NCI-H69 (cell line): Measurements from ENCODE around the gene ZNF236.

Experiments used
- DNase-seq: peaks from one replicate; lab custom pipeline; 2025; lab: John Stamatoyannopoulos, UW

Gene ZNF236

GRCh38 chr18:76821356-76821874 lies 942 bp upstream of the ZNF236 start:
- peak; percentile 72 for DNase-seq

- DNase-seq = peak; percentile 91
Measured at GRCh38 chr18:76821875-76822505, 367 bp upstream of the ZNF236 start.

- no peak for DNase-seq
Measured at GRCh38 chr18:76823161-76823538, 793 bp downstream of the ZNF236 start.

- peak; percentile 42 for DNase-seq
Measured at GRCh38 chr18:76823587-76824011, 1.2 kb downstream of the ZNF236 start.

GRCh38 chr18:76824145-76824676 lies 1.9 kb downstream of the ZNF236 start:
- peak; percentile 48 for DNase-seq

GRCh38 chr18:76824754-76825153 lies 2.4 kb downstream of the ZNF236 start:
- no peak for DNase-seq

- DNase-seq = no peak
Measured at GRCh38 chr18:76827205-76828200, 5.1 kb downstream of the ZNF236 start.

- no peak for DNase-seq
Measured at GRCh38 chr18:76834379-76834778, 12.0 kb downstream of the ZNF236 start.

GRCh38 chr18:76835380-76835779 lies 13.0 kb downstream of the ZNF236 start:
- no peak for DNase-seq

GRCh38 chr18:76837071-76837470 lies 14.7 kb downstream of the ZNF236 start:
- DNase-seq = no peak

GRCh38 chr18:76838182-76838581 lies 15.8 kb downstream of the ZNF236 start:
- no peak for DNase-seq

GRCh38 chr18:76839086-76839794 lies 16.9 kb downstream of the ZNF236 start:
- no peak for DNase-seq

- no peak for DNase-seq
Measured at GRCh38 chr18:76842837-76843530, 20.6 kb downstream of the ZNF236 start.

GRCh38 chr18:76844144-76844543 lies 21.8 kb downstream of the ZNF236 start:
- DNase-seq = no peak

- DNase-seq = no peak
Measured at GRCh38 chr18:76844742-76845477, 22.6 kb downstream of the ZNF236 start.

- DNase-seq = no peak
Measured at GRCh38 chr18:76846217-76846616, 23.9 kb downstream of the ZNF236 start.

- DNase-seq = peak; percentile 26
Measured at GRCh38 chr18:76847916-76848315, 25.6 kb downstream of the ZNF236 start.

- no peak for DNase-seq
Measured at GRCh38 chr18:76850112-76850511, 27.8 kb downstream of the ZNF236 start.

- no peak for DNase-seq
Measured at GRCh38 chr18:76855594-76855993, 33.2 kb downstream of the ZNF236 start.

GRCh38 chr18:76857476-76857875 lies 35.1 kb downstream of the ZNF236 start:
- no peak for DNase-seq
